Esophagus squamous epithelium (tissue), 4 donors: ENCODE data around the gene IQCH.

Experiments
- POLR2A ChIP-seq, 4 donors: fragments of 450-650 bp; IDR thresholded peaks; one replicate each; pipeline ENCODE4 v1.6.1; 2017; ENCODE audit warnings: antibody characterized with exemption in 4 of 4, mild to moderate bottlenecking in 4 of 4, moderate library complexity in 3 of 4
- TF ChIP-seq, protein P1 (sequence below), 6 experiments: fragments of 450-650 bp in 4 of 6; fragments of 200-600 bp in 2 of 6; sonication (generic) in 2 of 6; IDR thresholded peaks; one replicate each; pipeline ENCODE4 v1.5.1; 2016 to 2019; ENCODE audit warnings: antibody characterized with exemption in 6 of 6, mild to moderate bottlenecking in 4 of 6, moderate library complexity in 4 of 6

DNA sequence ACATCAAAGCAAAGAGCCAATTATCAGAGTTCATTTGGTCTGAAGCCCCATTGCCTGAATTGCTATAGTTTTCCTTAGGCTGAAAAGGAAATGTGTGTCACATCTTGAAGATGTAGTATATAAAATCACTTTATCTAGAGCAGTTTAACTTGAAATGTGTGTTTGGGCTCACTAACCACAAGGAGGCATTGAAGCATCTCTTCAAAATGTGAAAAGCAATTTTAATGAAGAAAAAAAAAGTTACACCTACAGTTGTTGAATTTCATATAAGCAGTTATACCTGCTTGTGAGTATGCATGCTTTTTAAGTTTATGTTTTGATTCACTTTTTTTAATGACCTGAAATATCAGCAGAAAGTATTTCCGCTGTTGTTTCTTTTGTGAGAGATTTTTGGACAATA lies 129.3 kb downstream of the IQCH start:
- TF ChIP-seq POLR2A (IDR thresholded peaks at IDR 0.05): no peak
- TF ChIP-seq, protein P1, sequence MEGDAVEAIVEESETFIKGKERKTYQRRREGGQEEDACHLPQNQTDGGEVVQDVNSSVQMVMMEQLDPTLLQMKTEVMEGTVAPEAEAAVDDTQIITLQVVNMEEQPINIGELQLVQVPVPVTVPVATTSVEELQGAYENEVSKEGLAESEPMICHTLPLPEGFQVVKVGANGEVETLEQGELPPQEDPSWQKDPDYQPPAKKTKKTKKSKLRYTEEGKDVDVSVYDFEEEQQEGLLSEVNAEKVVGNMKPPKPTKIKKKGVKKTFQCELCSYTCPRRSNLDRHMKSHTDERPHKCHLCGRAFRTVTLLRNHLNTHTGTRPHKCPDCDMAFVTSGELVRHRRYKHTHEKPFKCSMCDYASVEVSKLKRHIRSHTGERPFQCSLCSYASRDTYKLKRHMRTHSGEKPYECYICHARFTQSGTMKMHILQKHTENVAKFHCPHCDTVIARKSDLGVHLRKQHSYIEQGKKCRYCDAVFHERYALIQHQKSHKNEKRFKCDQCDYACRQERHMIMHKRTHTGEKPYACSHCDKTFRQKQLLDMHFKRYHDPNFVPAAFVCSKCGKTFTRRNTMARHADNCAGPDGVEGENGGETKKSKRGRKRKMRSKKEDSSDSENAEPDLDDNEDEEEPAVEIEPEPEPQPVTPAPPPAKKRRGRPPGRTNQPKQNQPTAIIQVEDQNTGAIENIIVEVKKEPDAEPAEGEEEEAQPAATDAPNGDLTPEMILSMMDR (IDR thresholded peaks at IDR 0.05): no peak
